K562 (cell line): Measurements from ENCODE around the gene DUSP28. TPM values are rescaled to one million over a fixed set of nuclear protein-coding genes. Genes with fewer than 3 reads are reported as not detected.

Experiments used
- ATAC-seq: fragments of 200-7000 bp; cut with Tn5 transposase; 3 replicates; pipeline ENCODE4 v1.9.1; 2020; ENCODE audit warnings: moderate library complexity
- BruUV-seq: library from RNA; stranded (reverse); fragments of 400-500 nt; replicated peaks from 2 replicates; lab custom pipeline; 2021; lab: Mats Ljungman, UMichigan
- CTCF ChIA-PET: fragments of 300-600 bp; formaldehyde crosslinking; extraction: SDS; loops from one replicate; lab custom pipeline; 2021; ENCODE audit warnings: low intra/inter-chr PET ratio; lab: Yijun Ruan, JAX
- POLR2A ChIA-PET: fragments of 300-600, 350-650 bp; sonication (Branson Sonifier 250); formaldehyde crosslinking; extraction: SDS; loops from one replicate; lab custom pipeline; 2021; ENCODE audit warnings: antibody characterized with exemption, inconsistent platforms; lab: Yijun Ruan, JAX
- DNase-seq, 4 experiments: peaks; one replicate each; pipeline versions ENCODE4 v3.0.0 to v3.0.0-alpha.2; 2011 to 2018; ENCODE audit warnings: low spot score in 3 of 4, mixed read lengths in 3 of 4; ENCODE audit errors: extremely low read depth in 1 of 4
- FAIRE-seq: peaks from 2 replicates; lab custom pipeline; 2011; peaks lifted over from hg19 to GRCh38; lab: Jason Lieb, UNC
- H2AFZ ChIP-seq: 2 replicates; pipeline ENCODE4 v1.6.0; 2011; ENCODE audit warnings: low read depth, low read length, control low read depth, inconsistent platforms
- H3K27ac ChIP-seq: fragments of 200-600 bp; 3 replicates; pipeline ENCODE4 v1.8.0; 2011; ENCODE audit warnings: low read depth, mild to moderate bottlenecking, control low read depth, inconsistent platforms, low read length, moderate library complexity, mixed read lengths; ENCODE audit errors: extremely low read depth
- H3K27me3 ChIP-seq, 2 experiments: fragments of 300-600 bp in 1 of 2; 2 replicates in 1 of 2; 3 replicates in 1 of 2; pipeline versions ENCODE4 v1.6.0 to v1.8.0; 2011; ENCODE audit warnings: inconsistent platforms in 2 of 2, low read length in 2 of 2, mild to moderate bottlenecking in 1 of 2, mixed read lengths in 1 of 2, moderate library complexity in 1 of 2; ENCODE audit not compliant: control insufficient read depth in 2 of 2, insufficient read depth in 2 of 2
- H3K36me3 ChIP-seq: fragments of 300-600 bp; 3 replicates; pipeline ENCODE4 v1.8.0; 2011; ENCODE audit warnings: mild to moderate bottlenecking, low read length, inconsistent platforms; ENCODE audit not compliant: control insufficient read depth, insufficient read depth
- H3K4me1 ChIP-seq, 2 experiments: fragments of 200-600 bp in 1 of 2; replicated peaks in 1 of 2; 2 replicates in 1 of 2; 3 replicates in 1 of 2; pipeline versions ENCODE4 v1.5.1 to v1.8.0; 2011; ENCODE audit warnings: inconsistent platforms in 2 of 2, low read length in 2 of 2, mild to moderate bottlenecking in 1 of 2, mixed read lengths in 1 of 2, moderate library complexity in 1 of 2; ENCODE audit not compliant: control insufficient read depth in 2 of 2, insufficient read depth in 2 of 2
- H3K4me2 ChIP-seq: 2 replicates; pipeline ENCODE4 v1.6.1; 2011; ENCODE audit warnings: low read length, control low read depth, inconsistent platforms, mixed read lengths; ENCODE audit not compliant: insufficient read depth
- H3K4me3 ChIP-seq: fragments of 200-600 bp; sonication (generic), shearing (Covaris generic); 2 replicates; pipeline ENCODE4 v1.5.1; 2016; ENCODE audit warnings: control low read depth, inconsistent platforms
- H3K79me2 ChIP-seq: fragments of 200-600 bp; 3 replicates; pipeline ENCODE4 v1.8.0; 2011; ENCODE audit warnings: low read length, inconsistent platforms; ENCODE audit not compliant: control insufficient read depth, insufficient read depth
- H3K9ac ChIP-seq, 2 experiments: 2 replicates each; pipeline versions ENCODE4 v1.6.0 to v1.6.1; 2011; ENCODE audit warnings: low read depth in 2 of 2, low read length in 2 of 2, control low read depth in 1 of 2, inconsistent platforms in 1 of 2, mild to moderate bottlenecking in 1 of 2, mixed read lengths in 1 of 2; ENCODE audit not compliant: insufficient read depth in 1 of 2
- H3K9me1 ChIP-seq: one replicate; pipeline ENCODE4 v1.6.0; 2011; ENCODE audit warnings: inconsistent platforms, mild to moderate bottlenecking, low read length, moderate library complexity; ENCODE audit not compliant: control insufficient read depth, insufficient read depth
- H3K9me3 ChIP-seq: replicated peaks from 2 replicates; pipeline ENCODE4 v1.5.1; 2011; ENCODE audit warnings: low read depth, low read length, inconsistent platforms; ENCODE audit not compliant: control insufficient read depth, insufficient read depth
- H4K20me1 ChIP-seq: replicated peaks from 2 replicates; pipeline ENCODE4 v1.6.1; 2011; ENCODE audit warnings: low read length, inconsistent platforms, mixed read lengths; ENCODE audit not compliant: control insufficient read depth, insufficient read depth
- BRF1 ChIP-seq: IDR thresholded peaks from 3 replicates; pipeline ENCODE4 v1.6.1; 2011; ENCODE audit warnings: borderline replicate concordance, mild to moderate bottlenecking; ENCODE audit not compliant: insufficient read length; ENCODE audit errors: extremely low read depth
- DEAF1 ChIP-seq: fragments of 450-650 bp; formaldehyde crosslinking; IDR thresholded peaks from 2 replicates; pipeline ENCODE4 v1.4.0; 2020; ENCODE audit warnings: mild to moderate bottlenecking, moderate library complexity
- DIDO1 ChIP-seq: fragments of 450-650 bp; IDR thresholded peaks from 2 replicates; pipeline ENCODE4 v1.6.1; 2016; ENCODE audit warnings: low read depth, missing biosample characterization, missing genetic modification characterization
- ELF1 ChIP-seq: fragments of 200-800 bp; sonication (Bioruptor generic); IDR thresholded peaks from 2 replicates; pipeline ENCODE4 v1.6.1; 2016; ENCODE audit warnings: missing genetic modification characterization, missing compliant biosample characterization
- ELF2 ChIP-seq: fragments of 250-450 bp; sonication (Bioruptor Pico); IDR thresholded peaks from 2 replicates; pipeline ENCODE4 v1.5.0; 2021; ENCODE audit warnings: mild to moderate bottlenecking
- FOXP4 ChIP-seq: sonication (generic); formaldehyde crosslinking; IDR thresholded peaks from 2 replicates; pipeline ENCODE4 v1.8.0; 2022; ENCODE audit warnings: mild to moderate bottlenecking, missing genetic modification reagents, borderline replicate concordance
- GATAD2A ChIP-seq: fragments of 450-650 bp; IDR thresholded peaks from 2 replicates; pipeline ENCODE4 v1.6.1; 2017
- HSF4 ChIP-seq: fragments of 250-450 bp; sonication (Bioruptor Pico); IDR thresholded peaks from 2 replicates; pipeline ENCODE4 v2.1.2; 2022; ENCODE audit warnings: mild to moderate bottlenecking, moderate library complexity, borderline replicate concordance
- IRF1 ChIP-seq: sonication (generic); formaldehyde crosslinking; IDR thresholded peaks from 2 replicates; pipeline ENCODE4 v1.8.0; 2022; ENCODE audit warnings: missing genetic modification reagents, mild to moderate bottlenecking, borderline replicate concordance
- MYNN ChIP-seq, 2 experiments: sonication (generic); formaldehyde crosslinking in 1 of 2; IDR thresholded peaks; 2 replicates each; pipeline versions ENCODE4 v1.5.0 to v1.6.1; 2016 to 2020; ENCODE audit warnings: antibody characterized with exemption in 1 of 2, missing genetic modification reagents in 1 of 2
- NFYB ChIP-seq: IDR thresholded peaks from 2 replicates; pipeline ENCODE4 v1.6.1; 2011; ENCODE audit warnings: mild to moderate bottlenecking, moderate library complexity; ENCODE audit not compliant: insufficient read length; ENCODE audit errors: extremely low read depth
- RBM17 ChIP-seq: fragments of 200-400 bp; formaldehyde crosslinking; IDR thresholded peaks from 2 replicates; pipeline ENCODE4 v1.6.1; 2017; ENCODE audit warnings: low read depth, mild to moderate bottlenecking, low read length, borderline replicate concordance
- ZEB2 ChIP-seq: fragments of 450-650 bp; IDR thresholded peaks from 2 replicates; pipeline ENCODE4 v1.6.1; 2016
- ZFP30 ChIP-seq: fragments of 250-450 bp; sonication (Bioruptor Pico); IDR thresholded peaks from 2 replicates; pipeline ENCODE4 v1.8.0; 2022; ENCODE audit warnings: moderate library complexity, mild to moderate bottlenecking, inconsistent platforms, borderline replicate concordance
- ZKSCAN3 ChIP-seq: fragments of 250-450 bp; sonication (Bioruptor Pico); IDR thresholded peaks from 2 replicates; pipeline ENCODE4 v1.4.0; 2020
- ZNF12 ChIP-seq: sonication (generic); formaldehyde crosslinking; IDR thresholded peaks from 2 replicates; pipeline ENCODE4 v1.4.0; 2020; ENCODE audit warnings: mild to moderate bottlenecking, missing genetic modification reagents
- ZNF512 ChIP-seq: IDR thresholded peaks from 2 replicates; pipeline ENCODE4 v1.6.1; 2016; ENCODE audit warnings: missing genetic modification characterization, missing compliant biosample characterization
- WGBS: fragments of 100-300 bp; shearing (Covaris generic); methylation state at CpG from one replicate; pipeline ENCODE4 v1.1.6; 2016; ENCODE audit warnings: low coverage, mixed read lengths; ENCODE audit not compliant: insufficient coverage; ENCODE audit errors: missing lambda C conversion rate; 5-methylcytosine and 5-hydroxymethylcytosine counted together
- in situ Hi-C: fragments of 300-500 bp; cut with MboI; formaldehyde crosslinking; loops from 4 replicates; pipeline ENCODE4 v1.15.0; 2018; ENCODE audit warnings: inconsistent platforms, mixed read lengths
- intact Hi-C: fragments of 100-400 bp; cut with micrococcal nuclease; formaldehyde crosslinking; loops from 2 replicates; pipeline ENCODE4 v1.14.2; 2022
- polyA plus RNA-seq, 8 experiments: library from polyadenylated mRNA; depleted of rRNA in 4 of 8; stranded (reverse) in 5 of 8; unstranded in 3 of 8; fragments of >200 nt; fragmentation: Nextera tagmentation in 2 of 8; fragmentation: Illumina TruSeq in 1 of 8; extraction: Ambion mirVana in 2 of 8; extraction: Trizol in 1 of 8; gene quantifications; 2 replicates each; pipeline versions ENCODE4 v1.2.1 to v1.2.3, GENCODE V29; 2011 to 2014; ENCODE audit warnings: inconsistent platforms in 1 of 8, missing spikeins in 1 of 8
- total RNA-seq, 7 experiments: library from RNA; depleted of rRNA in 6 of 7; stranded (reverse); fragments of >200 nt in 6 of 7; fragmentation: Illumina TruSeq in 2 of 7; extraction: Trizol in 2 of 7; gene quantifications; 2 replicates each; pipeline versions ENCODE4 v1.2.1 to v1.2.3, GENCODE V29; 2011 to 2021; ENCODE audit warnings: low replicate concordance in 1 of 7

DUSP28 gene
- total and polyA plus RNA-seq, 9 of the 15 experiments (the other 6 are each of a cell fraction or from before 2014, with no cell fraction given): 2.8 to 8.1 (median 4.2) TPM

- Histone ChIP-seq H3K27ac (no peak overlapping the region), H3K9me3 (peaks cover 18% of the 10 kb centered on the region), H3K9me1 (no peaks in the 10 kb centered on the region), H3K9ac (no peak overlapping the region), H3K4me1 (no peaks in the 10 kb centered on the region; a peak in 1 of 5 replicates), H3K4me3 (no peak overlapping the region), H3K36me3 (peaks cover 48% of the 10 kb centered on the region; the same call in 2 of the 3 replicates), H2AFZ (no peak overlapping the region), H4K20me1 (no peaks in the 10 kb centered on the region), H3K4me2 (no peak overlapping the region), H3K27me3 (no peaks in the 10 kb centered on the region), H3K79me2 (no peaks in the 10 kb centered on the region)
- ChIA-PET CTCF (no interaction called here), POLR2A (no interaction called here)
- intact Hi-C loops (no loop called here), in situ Hi-C loops (no loop called here)
- DNase-seq (no peak), FAIRE-seq (no peak), ATAC-seq (no peak)
- TF ChIP-seq NFYB (no peak), ZNF12 (CRISPR knock-in tag) (no peak), ZNF512 (tag) (no peak), DEAF1 (CRISPR knock-in tag) (no peak), ZFP30 (CRISPR knock-in tag) (no peak), ZEB2 (no peak), RBM17 (no peak), ELF1 (tag) (no peak), GATAD2A (no peak), FOXP4 (no peak), BRF1 (no peak), DIDO1 (tag) (no peak), HSF4 (CRISPR knock-in tag) (no peak), ZKSCAN3 (no peak), IRF1 (CRISPR knock-in tag) (no peak), MYNN (IDR thresholded peaks at IDR 0.05) (no peak), MYNN (CRISPR knock-in tag; IDR thresholded peaks at IDR 0.05) (no peak), ELF2 (CRISPR knock-in tag) (no peak)
- no TSS peak for BruUV-seq
- WGBS: 97% methylated on average over 5 of the region's 6 CpGs
Observed at GRCh38 chr2:240525802-240526201, 34.4 kb upstream of the DUSP28 start.
